ENCODE results near the gene CSE1L.
"Not testable (repeated sequence)": the region's sequence is repeated elsewhere in the genome, so short reads cannot be mapped to it uniquely, and the experiment has no call there.

Gene CSE1L

GRCh38 chr20:49074521-49074920 lies 28.4 kb downstream of the CSE1L start:
- DNase-seq: no peak

- DNase-seq: no peak
Observed at GRCh38 chr20:49078310-49078709, 32.2 kb downstream of the CSE1L start.

DNA sequence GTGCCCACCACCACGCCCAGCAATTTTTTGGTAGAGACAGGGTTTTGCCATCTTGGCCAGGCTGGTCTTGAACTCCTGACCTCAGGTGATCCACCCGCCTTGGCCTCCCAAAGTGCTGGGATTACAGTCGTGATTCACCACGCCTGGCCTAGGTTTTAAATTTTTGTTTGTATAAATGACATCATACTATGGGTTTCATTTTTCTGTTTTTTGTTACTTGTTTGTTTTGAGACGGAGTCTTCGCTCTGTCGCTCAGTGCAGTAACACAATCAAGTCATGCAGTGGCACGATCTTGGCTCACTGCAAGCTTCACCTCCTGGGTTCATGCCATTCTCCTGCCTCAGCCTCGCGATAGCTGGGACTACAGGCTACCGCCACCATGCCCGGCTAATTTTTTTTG lies 36.2 kb downstream of the CSE1L start:
- DNase-seq: not testable (repeated sequence)

GRCh38 chr20:49091104-49091503 lies 45.0 kb downstream of the CSE1L start:
- no peak for DNase-seq

DNA sequence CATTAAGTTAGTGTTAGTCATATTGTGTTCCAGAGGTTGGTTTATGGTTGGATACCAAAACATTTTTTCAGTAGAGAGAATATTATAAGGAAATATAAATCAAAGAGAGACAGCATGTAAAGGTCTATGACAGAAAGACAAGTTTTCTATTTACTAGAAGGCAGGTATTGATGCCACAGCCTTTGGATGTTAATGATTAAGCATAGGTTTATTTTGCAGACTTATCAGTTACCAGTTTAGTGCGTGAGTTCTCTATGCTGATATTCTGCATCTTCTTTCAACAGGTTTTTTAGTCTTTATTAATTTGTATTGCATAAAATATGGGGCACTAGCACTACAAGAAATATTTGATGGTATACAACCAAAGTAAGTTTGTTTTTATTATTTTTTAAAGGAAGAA lies 45.6 kb downstream of the CSE1L start:
- no peak for DNase-seq

DNA sequence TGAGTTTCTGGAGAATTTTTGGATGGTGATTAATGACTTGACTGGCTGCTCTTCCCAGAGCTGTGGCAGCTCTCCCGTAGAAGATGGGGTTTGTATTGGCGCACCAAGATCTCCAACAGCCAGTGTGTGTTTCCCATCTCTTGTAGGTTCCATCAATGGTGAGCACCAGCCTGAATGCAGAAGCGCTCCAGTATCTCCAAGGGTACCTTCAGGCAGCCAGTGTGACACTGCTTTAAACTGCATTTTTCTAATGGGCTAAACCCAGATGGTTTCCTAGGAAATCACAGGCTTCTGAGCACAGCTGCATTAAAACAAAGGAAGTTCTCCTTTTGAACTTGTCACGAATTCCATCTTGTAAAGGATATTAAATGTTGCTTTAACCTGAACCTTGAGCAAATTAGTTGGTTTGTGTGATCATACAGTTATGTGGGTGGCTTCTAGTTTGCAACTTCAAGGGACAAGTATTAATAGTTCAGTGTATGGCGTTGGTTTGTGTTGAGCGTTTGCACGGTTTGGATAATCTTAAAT lies 50.2 kb downstream of the CSE1L start:
- DNase-seq: no peak

DNA sequence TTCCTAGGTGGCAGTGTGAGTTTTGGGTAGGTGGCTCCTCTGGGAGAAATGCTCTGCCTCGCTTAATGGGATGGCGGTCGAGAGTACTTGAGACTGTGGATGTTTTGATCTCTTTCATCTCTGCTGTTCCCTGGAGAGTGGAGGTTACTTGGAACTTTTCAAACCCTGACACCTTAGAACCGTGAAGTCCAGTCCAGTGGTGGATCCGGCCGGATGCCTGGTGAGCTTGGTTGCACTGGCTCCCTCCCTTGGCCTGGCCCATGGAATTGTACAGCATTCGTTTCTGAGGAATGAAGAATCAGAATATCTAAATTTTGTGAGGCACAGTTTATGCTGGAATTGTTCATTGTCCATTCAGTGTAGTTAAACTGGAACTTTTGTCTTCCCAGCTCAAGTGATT lies 51.0 kb downstream of the CSE1L start:
- no peak for DNase-seq

GRCh38 chr20:49098136-49098535 lies 52.0 kb downstream of the CSE1L start:
- no peak for DNase-seq

DNA sequence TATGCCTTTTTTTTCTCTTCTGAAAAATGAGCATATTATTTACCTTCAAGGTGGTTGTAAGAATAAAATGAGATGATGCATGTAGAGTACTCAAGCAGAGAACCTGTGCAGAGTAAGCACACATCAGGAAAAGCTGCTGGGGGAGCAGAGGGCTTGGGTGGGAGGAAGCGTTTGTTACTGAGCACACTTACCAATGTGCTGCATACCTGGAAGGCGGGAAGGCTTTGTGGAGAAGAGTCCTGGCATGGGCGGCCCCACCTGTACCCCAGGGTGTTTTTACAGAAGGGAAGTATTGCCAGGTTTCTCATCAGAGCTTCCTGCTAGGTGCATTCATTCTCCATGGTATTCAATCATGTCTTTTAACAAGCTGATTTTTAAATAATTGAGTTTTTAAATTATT lies 52.9 kb downstream of the CSE1L start:
- DNase-seq: no peak

GRCh38 chr20:49100292-49100691 lies 54.2 kb downstream of the CSE1L start:
- DNase-seq: not testable (repeated sequence)

DNA sequence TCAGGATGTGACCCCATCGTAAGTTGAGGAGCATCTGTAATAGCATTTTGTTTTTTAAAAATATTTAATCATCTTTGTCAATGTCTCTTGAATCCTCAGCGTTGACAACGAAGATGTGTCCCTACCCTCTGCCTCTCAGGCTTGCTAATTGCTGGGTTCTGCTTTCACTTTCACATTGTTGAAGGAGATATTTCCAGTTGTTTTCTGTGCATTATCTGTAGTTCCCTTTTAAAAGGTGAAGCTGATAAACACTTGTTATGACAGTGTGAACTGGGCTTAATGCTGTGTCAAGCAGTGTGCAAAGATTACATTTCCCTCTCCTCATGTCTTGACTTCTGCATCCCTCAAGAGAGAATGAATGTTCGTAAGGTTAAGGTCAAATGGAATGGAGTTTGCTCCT lies 54.9 kb downstream of the CSE1L start:
- DNase-seq: no peak

- DNase-seq: no peak
Observed at GRCh38 chr20:49103019-49103418, 56.9 kb downstream of the CSE1L start.

DNA sequence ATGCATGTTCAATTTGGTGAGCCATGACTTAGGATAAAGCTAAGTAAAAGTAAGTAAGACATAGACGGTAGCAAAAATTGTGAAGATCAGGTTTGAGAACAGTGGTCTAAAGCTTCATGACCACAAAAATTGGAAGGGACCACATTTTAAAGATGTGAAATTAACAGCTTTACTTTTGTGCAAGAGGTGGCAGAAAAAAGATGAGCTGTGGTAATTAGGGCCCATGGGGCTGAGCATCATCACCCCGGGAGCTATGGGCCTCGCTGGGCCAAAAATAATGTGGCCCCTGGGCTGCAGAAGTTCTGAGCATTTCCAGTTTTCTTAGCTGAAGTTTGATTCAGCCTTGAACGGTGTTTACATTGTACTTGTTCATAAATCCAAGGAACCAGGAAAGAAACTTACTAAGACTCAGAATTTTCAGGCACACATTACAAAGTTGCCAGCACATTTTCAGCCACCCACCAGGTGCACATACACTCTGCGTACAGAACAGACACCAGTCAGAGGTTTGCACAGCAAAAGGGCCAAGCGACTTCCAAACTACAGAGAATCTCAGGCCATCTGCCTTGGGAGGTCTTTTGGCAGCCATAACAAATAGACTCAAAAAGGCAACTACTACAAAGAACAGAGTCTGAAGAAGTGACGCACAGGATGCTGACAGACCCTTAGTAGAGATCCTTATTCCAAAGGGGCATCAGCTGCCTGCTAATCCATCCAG lies 57.7 kb downstream of the CSE1L start:
- no peak for DNase-seq

GRCh38 chr20:49104365-49104648 lies 58.2 kb downstream of the CSE1L start:
- no peak for DNase-seq

DNA sequence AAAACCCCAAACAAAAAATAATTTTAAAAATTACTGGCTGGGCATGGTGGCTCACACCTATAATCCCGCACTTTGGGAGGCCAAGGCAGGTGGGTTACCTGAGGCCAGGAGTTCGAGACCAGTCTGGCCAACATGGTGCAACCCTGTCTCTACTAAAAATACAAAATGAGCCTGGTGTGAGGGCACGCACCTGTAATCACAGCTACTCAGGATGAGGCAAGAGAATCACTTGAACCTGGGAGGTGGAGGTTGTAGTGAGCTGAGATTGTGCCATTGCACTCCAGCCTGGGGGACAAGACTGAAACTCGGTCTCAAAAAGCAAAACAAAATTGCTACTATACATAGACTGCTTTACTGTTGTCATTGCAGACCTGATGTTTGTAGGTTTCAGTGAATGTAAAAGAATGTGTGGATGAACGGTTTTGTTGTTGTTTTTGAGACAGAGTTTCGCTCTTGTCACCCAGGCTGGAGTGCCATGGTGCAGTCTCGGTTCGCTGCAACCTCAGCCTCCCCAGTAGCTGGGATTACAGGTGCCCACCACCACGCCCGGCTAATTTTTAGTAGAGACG lies 59.0 kb downstream of the CSE1L start:
- DNase-seq: not testable (repeated sequence)

DNA sequence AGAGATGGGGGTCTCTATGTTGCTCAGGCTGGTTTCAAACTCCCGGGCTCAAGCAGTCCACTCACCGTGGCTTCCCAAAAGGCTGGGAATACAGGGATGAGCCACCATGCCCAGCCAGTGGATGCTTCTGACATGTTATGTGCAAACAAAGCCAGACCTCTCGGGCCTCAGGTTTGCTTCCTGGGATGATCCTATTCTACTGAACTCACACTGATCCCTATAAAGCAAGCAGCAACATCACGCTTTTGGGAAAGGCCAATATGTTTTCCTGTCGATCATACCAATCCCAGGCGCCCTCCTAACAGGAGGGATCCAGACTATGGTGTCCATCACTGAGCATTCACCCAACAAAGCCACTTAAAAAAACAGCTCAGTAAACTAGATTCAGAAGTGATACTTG lies 60.2 kb downstream of the CSE1L start:
- no peak for DNase-seq

DNA sequence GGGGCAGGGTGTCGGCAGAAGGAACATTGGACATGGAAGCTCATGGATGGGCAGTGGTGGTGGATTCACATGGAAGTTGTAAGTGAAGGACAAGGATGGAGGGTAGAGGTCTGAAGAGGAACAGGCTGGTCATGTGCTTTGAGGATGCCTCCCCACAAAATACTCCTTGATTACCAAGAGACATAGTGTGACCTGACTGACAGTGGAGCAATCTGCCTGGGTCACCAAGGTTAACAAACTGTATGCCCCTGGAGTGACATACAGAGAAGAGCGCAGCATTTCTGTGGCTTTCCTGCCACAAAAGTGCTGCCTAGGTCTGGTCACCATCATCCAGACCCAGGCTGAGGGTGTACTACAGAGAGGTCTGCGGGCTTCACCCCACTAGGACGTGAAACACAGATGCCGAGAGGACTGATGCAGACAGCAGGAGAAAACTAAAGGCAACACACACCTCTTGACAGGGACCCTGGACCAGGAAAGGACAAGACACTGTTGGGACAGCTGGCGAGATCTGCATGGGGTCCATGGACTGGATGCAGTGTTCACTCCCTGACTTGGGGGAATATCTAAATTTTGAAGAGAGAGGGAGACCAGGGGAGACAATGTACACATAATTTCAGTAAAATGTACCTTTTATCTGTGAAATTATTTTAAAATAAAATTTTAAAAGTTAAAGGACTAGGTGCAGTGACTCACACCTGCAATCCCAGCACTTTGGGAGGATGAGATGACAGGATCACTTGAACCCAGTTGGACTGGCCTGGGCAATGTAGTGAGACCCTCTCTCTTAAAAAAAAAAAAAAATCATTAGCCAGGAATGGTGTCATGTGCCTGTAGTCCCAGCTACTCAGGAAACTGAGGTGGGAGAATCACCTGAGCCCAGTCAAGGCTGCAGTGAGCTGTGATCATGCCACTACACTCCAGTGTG lies 64.9 kb downstream of the CSE1L start:
- no peak for DNase-seq

DNA sequence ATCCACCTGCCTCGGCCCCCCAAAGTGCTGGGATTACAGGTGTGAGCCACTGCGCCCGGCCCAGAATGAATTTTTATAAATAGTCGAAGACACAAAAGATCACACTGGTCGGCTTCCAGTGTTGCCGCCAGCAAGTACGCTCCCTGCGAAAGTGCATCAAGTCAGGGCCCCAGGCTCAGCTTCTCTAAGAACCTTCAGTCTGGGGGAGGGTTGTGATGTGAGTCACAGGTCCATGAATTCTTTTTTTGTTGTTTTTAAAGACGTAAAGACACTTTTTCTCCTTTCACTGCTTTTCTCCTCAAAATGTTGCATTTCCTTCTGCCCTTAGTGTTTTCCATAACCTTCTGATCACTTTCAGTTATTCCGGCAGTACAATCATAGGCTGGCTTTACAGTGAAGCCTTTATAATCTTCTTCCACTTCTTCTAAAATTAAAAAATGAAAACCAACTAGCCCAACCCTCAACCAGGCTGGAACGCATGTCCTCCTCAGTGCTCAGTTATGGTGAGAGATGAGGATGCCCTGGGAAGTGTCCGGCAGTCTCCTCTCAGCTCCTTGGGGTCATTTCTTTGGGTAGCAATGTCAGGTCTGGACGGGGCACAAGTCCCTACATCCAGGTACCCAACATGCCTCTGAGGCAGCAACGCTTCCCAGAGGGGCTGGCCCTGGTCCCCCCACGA lies 66.6 kb downstream of the CSE1L start:
- DNase-seq: no peak

DNA sequence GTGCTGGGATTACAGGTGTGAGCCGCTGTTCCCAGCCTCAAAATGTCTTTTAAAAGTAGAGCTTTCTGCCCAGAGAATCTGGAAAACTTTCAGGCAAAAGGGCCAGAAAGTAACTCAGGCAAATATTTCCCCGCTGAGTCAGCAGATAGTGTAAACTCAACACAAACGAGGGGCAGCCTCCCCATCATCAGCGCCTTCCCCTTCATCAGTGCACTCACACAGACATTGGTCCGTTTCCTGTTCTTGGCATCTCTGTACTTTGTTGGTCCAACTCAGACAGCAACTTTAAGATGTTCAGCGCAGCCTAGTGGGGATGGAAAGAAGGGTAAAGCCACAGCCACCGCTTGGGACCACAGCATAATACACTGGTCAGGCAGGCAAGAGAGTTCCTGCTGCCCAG lies 69.5 kb downstream of the CSE1L start:
- no peak for DNase-seq

DNA sequence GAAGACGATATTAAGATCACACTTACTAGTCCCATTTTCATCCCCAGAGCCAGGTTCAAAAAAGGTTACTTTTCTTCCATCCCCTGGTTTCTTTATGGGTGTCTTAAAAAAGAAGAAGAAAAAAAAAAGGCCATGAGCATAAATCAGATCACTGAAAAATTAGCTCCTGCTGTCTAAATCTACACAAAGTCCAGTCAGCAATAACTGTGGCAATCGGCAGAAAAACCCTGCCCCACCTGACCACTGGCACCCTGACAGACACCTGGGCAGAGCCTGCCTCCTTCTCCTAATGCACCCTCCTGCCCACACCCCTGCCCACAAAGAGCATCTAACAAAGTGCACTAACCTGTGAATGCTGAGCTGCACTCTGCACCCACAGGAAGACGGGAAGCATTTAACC lies 72.2 kb downstream of the CSE1L start:
- DNase-seq: no peak

DNA sequence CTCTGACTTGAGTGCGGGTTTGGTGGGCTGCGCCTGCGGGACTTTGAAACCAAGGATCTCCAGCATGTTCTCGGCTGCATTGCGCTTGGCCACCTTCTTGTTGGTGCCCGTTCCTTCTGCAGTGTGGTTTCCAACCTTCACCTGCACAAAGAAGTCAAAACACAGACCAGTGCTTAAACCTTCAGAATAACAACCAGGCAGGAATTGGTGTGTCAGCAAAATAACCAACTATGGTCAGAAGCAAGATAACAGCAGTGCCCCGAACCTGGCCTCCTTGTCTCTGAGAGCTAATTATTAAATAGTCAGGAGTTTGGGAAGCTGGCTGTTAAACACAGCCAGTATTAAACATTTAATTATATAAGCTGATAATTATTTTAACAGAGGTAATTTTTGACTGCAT lies 73.9 kb downstream of the CSE1L start:
- no peak for DNase-seq

- no peak for DNase-seq
Observed at GRCh38 chr20:49122920-49123319, 76.8 kb downstream of the CSE1L start.

GRCh38 chr20:49123982-49124381 lies 77.9 kb downstream of the CSE1L start:
- no peak for DNase-seq
